ENCODE results near the gene CHTF18. TPM values are rescaled to one million over a fixed set of nuclear protein-coding genes. Genes with fewer than 3 reads are reported as not detected.

CHTF18 gene
- total and polyA plus RNA-seq, 2 experiments from 2014 or later: 61.3 to 129 TPM

- TF ChIP-seq EZH2phosphoT487 (IDR thresholded peaks at IDR 0.05; ENCODE audit: unreplicated experiment): no peak
These were observed 32.0 kb upstream of the CHTF18 start (continued) for GRCh38 chr16:756428-756827.

GRCh38 chr16:759110-759910 lies 29.1 kb upstream of the CHTF18 start:
- H2AFZ ChIP-seq: no peak overlapping the region
- H3K4me1 Mint-ChIP-seq: no peaks in the 10 kb centered on the region; the same call in 1 of the 3 replicates
- no peaks in the 10 kb centered on the region for H3K36me3 Mint-ChIP-seq (ENCODE audit: low read depth)
- H3F3A ChIP-seq (replicated peaks; ENCODE audit: low read depth): no peaks in the 10 kb centered on the region
- no peak overlapping the region for H3K4me3 Mint-ChIP-seq
- no peak for DNase-seq (ENCODE audit: low spot score)
- H3K4me2 ChIP-seq: no peak overlapping the region
- H3K27me3 ChIP-seq (ENCODE audit: insufficient read depth): no peaks in the 10 kb centered on the region
- H4K20me1 ChIP-seq (replicated peaks; ENCODE audit: insufficient read depth): no peaks in the 10 kb centered on the region
- peaks cover 12% of the 10 kb centered on the region for H3K27me3 Mint-ChIP-seq (ENCODE audit: insufficient read depth, low read depth, poor library complexity)
- peak; percentile 29 for ATAC-seq
- H3K27ac ChIP-seq (ENCODE audit: low read depth): 0 out of 2 replicates have a peak overlapping the region, but pooled peaks have one; percentile 19
- TF ChIP-seq ZNF331 (CRISPR knock-in tag; IDR thresholded peaks at IDR 0.05; ENCODE audit: low read depth) (no peak), NANOG (IDR thresholded peaks at IDR 0.05; ENCODE audit: borderline replicate concordance) (no peak), ZNF462 (CRISPR knock-in tag; IDR thresholded peaks at IDR 0.05) (no peak)
- TF ChIP-seq, protein P1, sequence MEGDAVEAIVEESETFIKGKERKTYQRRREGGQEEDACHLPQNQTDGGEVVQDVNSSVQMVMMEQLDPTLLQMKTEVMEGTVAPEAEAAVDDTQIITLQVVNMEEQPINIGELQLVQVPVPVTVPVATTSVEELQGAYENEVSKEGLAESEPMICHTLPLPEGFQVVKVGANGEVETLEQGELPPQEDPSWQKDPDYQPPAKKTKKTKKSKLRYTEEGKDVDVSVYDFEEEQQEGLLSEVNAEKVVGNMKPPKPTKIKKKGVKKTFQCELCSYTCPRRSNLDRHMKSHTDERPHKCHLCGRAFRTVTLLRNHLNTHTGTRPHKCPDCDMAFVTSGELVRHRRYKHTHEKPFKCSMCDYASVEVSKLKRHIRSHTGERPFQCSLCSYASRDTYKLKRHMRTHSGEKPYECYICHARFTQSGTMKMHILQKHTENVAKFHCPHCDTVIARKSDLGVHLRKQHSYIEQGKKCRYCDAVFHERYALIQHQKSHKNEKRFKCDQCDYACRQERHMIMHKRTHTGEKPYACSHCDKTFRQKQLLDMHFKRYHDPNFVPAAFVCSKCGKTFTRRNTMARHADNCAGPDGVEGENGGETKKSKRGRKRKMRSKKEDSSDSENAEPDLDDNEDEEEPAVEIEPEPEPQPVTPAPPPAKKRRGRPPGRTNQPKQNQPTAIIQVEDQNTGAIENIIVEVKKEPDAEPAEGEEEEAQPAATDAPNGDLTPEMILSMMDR (conservative IDR thresholded peaks at IDR 0.05; ENCODE audit: low read depth in 2 of 2): no peak
- no peaks in the 10 kb centered on the region for H3K79me2 ChIP-seq (replicated peaks; ENCODE audit: insufficient read depth)
- no peaks in the 10 kb centered on the region for H3K36me3 ChIP-seq (ENCODE audit: insufficient read depth)
- no peak overlapping the region; the same call in 1 of the 2 replicates for H3K27ac Mint-ChIP-seq
- H3K9me3 Mint-ChIP-seq: no peaks in the 10 kb centered on the region; the same call in 1 of the 3 replicates
- no peak overlapping the region for H3K4me3 ChIP-seq
- H3K9me2 ChIP-seq (ENCODE audit: insufficient read depth): no peaks in the 10 kb centered on the region
- H3K4me1 ChIP-seq (ENCODE audit: insufficient read depth): no peaks in the 10 kb centered on the region
